Muscle of back (tissue), 13 donors: ENCODE results near the gene CADPS2. TPM values are rescaled to one million over a fixed set of nuclear protein-coding genes. Genes with fewer than 3 reads are reported as not detected.
A peak's percentile ranks its signal among the peaks of the same experiment; 100 is the strongest.

ENCODE experiments used
- DNase-seq, 3 donors: peaks; one replicate each; pipeline versions ENCODE4 v3.0.0 to v3.0.0-alpha.2; 2013
- long read RNA-seq, 9 donors: transcript quantifications; one replicate each; lab custom pipeline, GENCODE V29; 2026
- polyA plus RNA-seq, 10 donors: library from polyadenylated mRNA; unstranded; fragments of 120-200 nt; gene quantifications; one replicate each; pipeline ENCODE4 v1.2.1, GENCODE V29; 2013; ENCODE audit not compliant: insufficient read length in 10 of 10

CADPS2 gene
- 1 to 10 TPM; 2.7 to 8.6 (median 5.0) TPM for polyA plus RNA-seq
- long read RNA-seq, donor 1 = 0 reads
- long read RNA-seq, donor 2 = 0 reads
- long read RNA-seq, donor 3 = 0 reads
- long read RNA-seq, donor 4 = 0 reads
- long read RNA-seq, donor 5 = 0 reads
- long read RNA-seq, donor 6 = 0 reads
- long read RNA-seq, donor 7 = 0 reads
- long read RNA-seq, donor 8 = 0 reads
- long read RNA-seq, donor 9 = 0 reads

- DNase-seq = peak; percentile 72 to 94 (median 83)
These were observed at the start of gene CADPS2 for GRCh38 chr7:122886357-122887081. CADPS2 (minus strand) TSS chr7:122886460; CDS start chr7:122886337, 123 bp downstream.

GRCh38 chr7:122935620-122936019 lies 49.4 kb upstream of the CADPS2 start:
- DNase-seq = no peak

GRCh38 chr7:122919643-122920181 lies 33.5 kb upstream of the CADPS2 start:
- DNase-seq = no peak

GRCh38 chr7:122914812-122915211 lies 28.6 kb upstream of the CADPS2 start:
- no peak for DNase-seq

GRCh38 chr7:122913608-122914007 lies 27.3 kb upstream of the CADPS2 start:
- no peak for DNase-seq

- DNase-seq = no peak
These were observed 16.7 kb upstream of the CADPS2 start for GRCh38 chr7:122902751-122903495.

- peak in 1 of 3 donors; percentile 18 for DNase-seq
These were observed 15.0 kb upstream of the CADPS2 start for GRCh38 chr7:122901250-122901649.

- DNase-seq = no peak
These were observed 10.2 kb upstream of the CADPS2 start for GRCh38 chr7:122896509-122896908.

GRCh38 chr7:122893486-122893885 lies 7.2 kb upstream of the CADPS2 start:
- DNase-seq = no peak

- no peak for DNase-seq
These were observed 2.9 kb upstream of the CADPS2 start for GRCh38 chr7:122889116-122889515.

- DNase-seq = no peak
These were observed 1.6 kb upstream of the CADPS2 start for GRCh38 chr7:122887848-122888247.

GRCh38 chr7:122887198-122887597 lies 938 bp upstream of the CADPS2 start:
- DNase-seq = peak; percentile 32 to 69 (median 43)

GRCh38 chr7:122885583-122886356 lies 490 bp downstream of the CADPS2 start:
- DNase-seq = peak in 2 of 3 donors; percentile 16 to 65

GRCh38 chr7:122884186-122884585 lies 2.1 kb downstream of the CADPS2 start:
- DNase-seq = no peak

- DNase-seq = no peak
These were observed 3.1 kb downstream of the CADPS2 start for GRCh38 chr7:122883049-122883680.

GRCh38 chr7:122881324-122881723 lies 4.9 kb downstream of the CADPS2 start:
- no peak for DNase-seq

GRCh38 chr7:122869260-122869659 lies 17.0 kb downstream of the CADPS2 start:
- no peak for DNase-seq

- no peak for DNase-seq
These were observed 18.7 kb downstream of the CADPS2 start for GRCh38 chr7:122867471-122867980.

- no peak for DNase-seq
These were observed 21.4 kb downstream of the CADPS2 start for GRCh38 chr7:122864838-122865237.

- no peak for DNase-seq
These were observed 22.2 kb downstream of the CADPS2 start for GRCh38 chr7:122864016-122864415.

GRCh38 chr7:122858320-122858719 lies 27.9 kb downstream of the CADPS2 start:
- no peak for DNase-seq
